Smooth muscle cell (in vitro differentiated cells): ENCODE measurements around the gene ITPK1. TPM values are rescaled to one million over a fixed set of nuclear protein-coding genes. Genes with fewer than 3 reads are reported as not detected.

ENCODE experiments used
- polyA plus RNA-seq: library from polyadenylated mRNA; unstranded; fragments of >200 nt; fragmentation: Nextera tagmentation; extraction: Ambion mirVana; gene quantifications from 2 replicates; pipeline ENCODE4 v1.2.1, GENCODE V29; 2016
- total RNA-seq: library from RNA; depleted of rRNA; stranded (reverse); fragments of >200 nt; gene quantifications from 2 replicates; pipeline ENCODE4 v1.2.3, GENCODE V29; 2014

The ITPK1 gene
- total and polyA plus RNA-seq, 2 experiments from 2014 or later, result 9.2 to 14.2 TPM

Other genes with a start within 250 kb of the ITPK1 start
- not detected in 2 replicates for gene CHGA, start 192.8 kb downstream of the ITPK1 start, total RNA-seq
- not detected in 2 replicates for gene CHGA, start 192.8 kb downstream of the ITPK1 start, polyA plus RNA-seq
- gene MOAP1, start 69.0 kb upstream of the ITPK1 start, total RNA-seq, result 6.9 and 9.9 TPM in 2 replicates
- gene MOAP1, start 69.0 kb upstream of the ITPK1 start, polyA plus RNA-seq, result 7.7 and 8.2 TPM in 2 replicates
- 5.2 and 7.9 TPM in 2 replicates for gene LYSET, start 69.4 kb upstream of the ITPK1 start, total RNA-seq
- gene LYSET, start 69.4 kb upstream of the ITPK1 start, polyA plus RNA-seq, result 9.2 and 17.9 TPM in 2 replicates
- 9.6 and 10.9 TPM in 2 replicates for gene GON7, start 91.1 kb upstream of the ITPK1 start, total RNA-seq
- gene GON7, start 91.1 kb upstream of the ITPK1 start, polyA plus RNA-seq, result 8.5 and 8.6 TPM in 2 replicates
- 12.8 and 22.7 TPM in 2 replicates for gene UBR7, start 91.3 kb upstream of the ITPK1 start, total RNA-seq
- gene UBR7, start 91.3 kb upstream of the ITPK1 start, polyA plus RNA-seq, result 8.0 and 12.0 TPM in 2 replicates
- 34.7 and 41.3 TPM in 2 replicates for gene BTBD7, start 217.1 kb upstream of the ITPK1 start, total RNA-seq
- 14.1 and 25.9 TPM in 2 replicates for gene BTBD7, start 217.1 kb upstream of the ITPK1 start, polyA plus RNA-seq
- gene COX8C, start 231.3 kb upstream of the ITPK1 start, total RNA-seq, result not detected in 2 replicates
- 1.1 TPM in 1 of 2 replicates, not detected in the other for gene COX8C, start 231.3 kb upstream of the ITPK1 start, polyA plus RNA-seq